Effector CD4-positive, alpha-beta T cell (primary cell): ENCODE results near the gene TRIO.
"Not testable (repeated sequence)": the region's sequence is repeated elsewhere in the genome, so short reads cannot be mapped to it uniquely, and the experiment has no call there.

ENCODE experiments used
- DNase-seq: peaks from one replicate; pipeline ENCODE4 v3.0.0-alpha.2; 2020

The TRIO gene

DNA sequence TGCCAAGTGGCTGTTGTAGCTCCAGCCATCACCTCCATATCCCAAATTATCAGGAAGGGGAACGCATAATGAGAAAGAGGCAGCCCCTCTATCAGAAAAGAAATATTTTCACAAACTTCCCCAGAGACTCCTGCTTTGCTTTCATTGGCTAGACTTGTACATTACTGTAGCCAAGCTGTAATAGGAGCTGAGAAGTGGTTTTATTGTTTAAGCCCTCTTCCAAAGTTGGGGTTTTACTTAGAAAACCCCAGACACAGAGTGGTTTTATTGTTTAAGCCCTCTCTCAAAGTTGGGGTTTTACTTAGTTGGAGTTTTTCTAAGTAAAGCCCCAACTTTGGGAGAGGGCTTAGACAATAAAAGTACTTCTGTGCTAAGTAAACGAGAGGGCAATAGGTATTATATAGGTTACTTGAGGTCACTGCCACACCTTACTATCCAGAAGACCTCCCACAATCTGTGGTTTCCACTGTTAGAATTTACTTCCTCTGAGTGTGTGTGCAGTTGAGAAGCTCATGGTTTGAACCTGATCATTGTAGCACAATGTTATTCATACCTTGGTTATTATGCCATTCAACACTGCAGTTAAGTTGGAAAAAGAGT is 222.8 kb downstream of the TRIO start:
- no peak for DNase-seq

- DNase-seq = no peak
Measured at GRCh38 chr5:14366763-14367162, 223.6 kb downstream of the TRIO start.

- no peak for DNase-seq
Measured at GRCh38 chr5:14367364-14367763, 224.2 kb downstream of the TRIO start.

GRCh38 chr5:14369780-14370179 is 226.6 kb downstream of the TRIO start:
- DNase-seq = no peak

- no peak for DNase-seq
Measured at GRCh38 chr5:14370386-14370785, 227.2 kb downstream of the TRIO start.

DNA sequence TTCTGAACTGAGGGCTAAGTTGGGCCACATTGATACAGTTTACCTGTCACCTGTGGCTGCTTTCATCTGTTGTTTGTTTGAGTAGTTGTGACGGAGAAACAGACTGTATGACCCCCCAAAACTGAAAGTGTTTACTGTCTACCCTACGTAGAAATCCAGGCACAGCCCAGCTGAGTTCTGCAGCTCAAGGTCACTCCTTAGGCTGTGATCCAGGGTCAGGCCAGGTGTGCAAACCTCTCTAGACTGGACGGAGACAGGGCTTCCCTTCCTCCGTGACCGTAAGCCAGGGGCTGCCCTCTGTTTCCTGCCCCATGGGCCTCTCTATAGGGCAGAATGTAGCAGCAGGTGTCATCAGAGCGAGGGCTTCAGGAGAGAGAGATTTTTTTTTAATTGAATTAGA is 230.5 kb downstream of the TRIO start:
- DNase-seq = no peak

- DNase-seq = no peak
Measured at GRCh38 chr5:14374100-14374499, 231.0 kb downstream of the TRIO start.

- no peak for DNase-seq
Measured at GRCh38 chr5:14376789-14377188, 233.6 kb downstream of the TRIO start.

DNA sequence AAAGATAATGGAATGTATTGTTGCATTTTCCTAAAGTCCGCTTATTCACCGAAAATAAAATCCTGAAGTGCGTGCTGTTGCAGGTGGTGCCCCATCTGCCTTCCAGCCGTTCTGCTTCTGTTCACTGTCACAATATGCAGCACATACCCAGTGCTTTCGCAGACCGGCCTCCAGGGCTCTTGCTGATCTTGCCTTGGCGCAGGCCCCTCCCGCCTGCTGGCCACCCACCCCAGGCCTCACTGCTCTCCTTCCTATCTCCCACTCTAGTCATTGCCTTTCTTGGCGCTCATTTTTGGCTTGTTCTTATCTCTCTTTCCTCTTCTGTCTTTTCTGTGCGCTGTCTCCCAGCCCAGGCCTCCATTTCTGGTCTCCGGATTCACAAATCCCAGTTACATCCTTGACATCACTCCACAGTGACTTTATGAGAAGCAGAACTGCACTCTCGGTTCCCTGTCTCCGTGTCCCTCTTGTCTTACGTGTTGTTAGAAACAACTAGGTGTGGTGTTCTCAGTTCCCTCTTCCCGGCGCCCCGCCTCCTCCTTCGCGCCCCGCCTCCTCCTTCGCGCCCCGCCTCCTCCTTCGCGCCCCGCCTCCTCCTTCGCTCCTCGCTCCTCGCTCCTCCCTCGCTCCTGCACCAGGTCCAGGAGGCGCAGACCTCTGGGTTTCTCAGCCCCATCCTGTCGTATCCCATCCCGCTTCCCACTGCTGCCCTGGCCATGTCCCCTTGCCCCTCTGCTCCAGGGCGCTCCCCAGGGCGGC is 236.8 kb downstream of the TRIO start:
- DNase-seq = no peak

DNA sequence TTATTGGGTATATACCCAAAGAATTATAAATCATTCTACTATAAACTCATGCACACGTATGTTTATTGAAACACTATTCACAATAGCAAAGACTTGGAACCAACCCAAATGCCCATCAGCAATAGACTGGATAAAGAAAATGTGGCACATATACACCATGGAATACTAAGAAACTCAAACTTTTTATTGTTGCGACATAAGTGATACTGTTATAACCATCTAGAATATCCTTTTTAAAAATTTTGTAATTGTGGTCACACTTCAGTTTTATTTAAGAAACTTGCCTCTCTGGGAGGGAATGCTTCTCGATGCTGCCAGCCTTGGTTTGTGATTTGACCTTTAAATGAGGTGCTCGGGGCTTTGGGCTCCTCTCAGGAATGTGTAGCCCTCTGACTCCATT is 237.6 kb downstream of the TRIO start:
- no peak for DNase-seq

DNA sequence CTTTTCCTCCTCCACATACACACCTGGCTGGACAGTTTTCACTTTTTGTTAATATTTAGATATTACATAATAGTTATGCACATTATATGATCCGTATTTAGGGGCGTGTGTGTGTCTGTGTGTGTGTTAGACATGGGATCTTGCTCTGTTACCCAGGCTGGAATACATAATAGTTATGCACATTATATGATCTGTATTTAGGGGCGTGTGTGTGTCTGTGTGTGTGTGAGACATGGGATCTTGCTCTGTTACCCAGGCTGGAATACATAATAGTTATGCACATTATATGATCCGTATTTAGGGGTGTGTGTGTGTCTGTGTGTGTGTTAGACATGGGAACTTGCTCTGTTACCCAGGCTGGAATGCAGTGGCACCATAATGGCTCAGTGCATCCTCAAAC is 239.5 kb downstream of the TRIO start:
- DNase-seq = no peak

DNA sequence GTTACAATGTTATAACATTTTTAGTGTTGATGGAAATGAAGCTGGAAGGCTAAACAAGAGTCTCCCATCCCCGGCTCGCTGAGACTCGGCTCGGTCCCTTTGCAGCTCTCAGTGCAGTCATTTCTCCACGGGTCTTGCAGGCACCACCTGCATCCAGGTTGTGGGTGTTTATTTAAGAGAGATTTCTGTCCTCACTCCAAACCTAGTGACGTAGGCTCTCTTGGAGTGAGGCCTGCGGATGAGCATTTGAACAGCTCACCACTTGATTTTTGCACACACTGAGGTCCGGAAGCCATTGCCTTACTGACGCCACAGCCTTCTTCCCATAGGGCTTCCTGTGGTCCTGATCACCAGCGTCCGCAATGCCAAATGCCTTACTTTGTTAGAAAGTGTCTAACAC is 240.8 kb downstream of the TRIO start:
- no peak for DNase-seq

- DNase-seq = no peak
Measured at GRCh38 chr5:14385019-14385418, 241.9 kb downstream of the TRIO start.

- DNase-seq = no peak
Measured at GRCh38 chr5:14386884-14387624, 243.9 kb downstream of the TRIO start.

GRCh38 chr5:14388741-14389140 is 245.6 kb downstream of the TRIO start:
- no peak for DNase-seq

DNA sequence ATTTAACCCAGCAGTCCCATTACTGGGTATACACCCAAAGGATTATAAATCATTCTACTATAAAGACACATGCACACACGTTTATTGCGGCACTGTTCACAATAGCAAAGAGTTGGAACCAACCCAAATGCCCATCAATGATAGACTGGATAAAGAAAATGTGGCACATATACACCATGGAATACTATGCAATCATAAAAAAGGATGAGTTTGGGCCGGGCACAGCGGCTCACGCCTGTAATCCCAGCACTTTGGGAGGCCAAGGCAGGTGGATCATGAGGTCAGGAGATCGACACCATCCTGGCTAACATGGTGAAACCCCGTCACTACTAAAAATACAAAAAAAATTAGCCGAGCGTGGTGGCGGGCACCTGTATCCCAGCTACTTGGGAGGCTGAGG is 249.4 kb downstream of the TRIO start:
- not testable (repeated sequence) for DNase-seq

DNA sequence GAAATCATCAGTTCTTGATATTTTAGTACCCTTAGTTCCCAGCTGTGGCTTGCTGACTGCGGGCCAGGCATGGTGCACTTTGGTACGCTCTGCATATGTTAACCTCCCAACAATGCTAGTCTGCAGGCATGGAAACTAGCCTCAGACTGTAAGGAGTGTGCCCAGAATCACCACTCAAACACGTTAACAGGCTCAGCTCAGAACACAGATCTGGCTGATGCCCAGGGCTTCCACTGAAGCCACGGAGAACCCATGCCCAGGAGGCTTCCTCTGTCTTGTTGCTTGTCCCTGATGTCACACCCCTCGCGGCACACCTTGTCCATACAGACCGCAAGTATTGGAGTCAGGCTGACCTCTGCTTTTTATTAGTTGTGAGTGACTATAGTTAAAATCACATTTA is 251.2 kb downstream of the TRIO start:
- DNase-seq = no peak

GRCh38 chr5:14395411-14395810 is 252.3 kb downstream of the TRIO start:
- no peak for DNase-seq

GRCh38 chr5:14396066-14396465 is 252.9 kb downstream of the TRIO start:
- no peak for DNase-seq

- no peak for DNase-seq
Measured at GRCh38 chr5:14396737-14397136, 253.6 kb downstream of the TRIO start.

DNA sequence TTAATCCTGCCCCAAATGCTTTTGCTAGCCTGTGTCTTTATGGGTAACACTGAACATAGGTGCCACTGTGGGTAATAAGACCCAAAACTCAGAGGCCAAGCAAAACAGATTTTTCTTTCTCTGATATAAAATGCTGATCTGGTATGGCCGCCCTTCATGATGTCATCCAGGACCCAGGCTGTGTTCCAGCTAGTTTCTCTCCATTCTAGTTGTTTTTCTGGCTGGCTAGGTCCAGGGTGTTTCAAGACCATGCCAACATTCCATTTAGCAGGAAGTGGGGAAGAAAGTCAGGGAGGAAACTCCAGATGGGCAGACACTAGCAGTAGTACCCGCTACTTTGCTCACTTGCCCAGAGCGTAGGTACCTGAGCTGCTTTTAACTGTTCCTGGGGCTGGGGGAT is 254.6 kb downstream of the TRIO start:
- DNase-seq = no peak

DNA sequence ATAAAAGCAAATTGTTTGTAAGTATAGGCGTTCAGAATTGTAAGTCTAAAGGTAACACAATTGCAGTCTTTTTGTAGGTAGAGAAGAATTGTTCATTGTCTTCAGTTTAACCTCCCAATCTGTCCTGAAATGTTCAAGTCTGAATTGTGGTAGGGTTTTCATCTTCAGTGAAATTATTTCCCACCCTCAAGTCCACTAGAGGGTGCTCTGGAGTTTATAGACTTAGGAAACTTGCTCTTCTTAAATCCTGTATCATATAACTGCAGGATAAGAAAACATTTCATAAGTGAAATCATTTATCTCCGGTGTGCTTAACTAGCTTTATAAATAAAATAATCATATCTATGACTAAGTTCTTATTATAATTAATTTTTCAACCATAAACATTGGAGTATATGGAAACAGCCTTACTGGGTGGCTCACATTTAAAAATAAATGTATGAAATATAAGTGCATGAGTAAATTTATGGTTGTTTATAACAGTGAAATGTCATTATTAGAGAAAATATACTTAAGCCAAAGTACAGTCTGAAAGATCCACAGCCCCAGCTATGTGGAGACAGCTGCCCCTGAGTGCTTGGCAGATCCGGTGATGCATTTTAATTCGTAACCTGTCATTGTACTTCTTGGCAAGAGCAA is 256.0 kb downstream of the TRIO start:
- peak; percentile 20 for DNase-seq

DNA sequence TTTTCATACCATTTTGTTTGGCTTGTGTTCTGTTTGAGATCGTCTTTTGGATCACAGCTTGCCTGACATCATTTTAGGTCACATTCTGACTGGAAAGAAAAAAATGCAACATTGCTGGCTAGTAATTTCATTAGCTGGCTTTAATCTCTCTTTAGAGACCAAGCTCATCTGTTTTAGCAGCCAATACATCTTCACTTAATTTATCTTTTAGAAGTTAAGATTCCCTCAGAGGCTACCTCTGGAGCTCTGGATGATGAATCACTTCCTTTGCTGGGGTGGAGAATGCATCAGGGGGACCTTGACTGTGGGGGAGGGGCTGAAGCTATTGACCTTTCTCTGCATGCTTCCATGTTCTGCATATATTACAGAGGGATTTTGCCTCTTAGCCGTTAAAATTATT is 256.9 kb downstream of the TRIO start:
- no peak for DNase-seq

DNA sequence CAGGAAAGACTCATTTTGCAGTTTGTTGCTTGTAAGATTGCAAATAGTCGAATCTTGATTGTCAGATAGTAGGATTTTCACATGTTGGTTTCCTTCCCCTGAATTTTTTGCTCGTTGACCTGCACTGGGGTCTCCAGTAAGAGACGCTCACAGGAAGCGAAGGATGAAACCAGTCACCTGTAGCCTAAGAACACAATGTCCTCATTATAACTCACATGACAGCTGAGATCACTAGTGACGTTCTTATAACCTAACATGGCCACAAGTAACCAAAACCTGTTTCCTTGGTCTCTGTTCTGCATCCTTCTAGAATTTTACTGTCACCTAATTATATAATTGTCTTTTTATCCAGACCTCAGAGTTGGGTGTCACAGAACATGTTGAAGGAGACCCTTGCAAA is 257.5 kb downstream of the TRIO start:
- DNase-seq = no peak
